ENCODE measurements around the gene CABP7.

Gene CABP7

DNA sequence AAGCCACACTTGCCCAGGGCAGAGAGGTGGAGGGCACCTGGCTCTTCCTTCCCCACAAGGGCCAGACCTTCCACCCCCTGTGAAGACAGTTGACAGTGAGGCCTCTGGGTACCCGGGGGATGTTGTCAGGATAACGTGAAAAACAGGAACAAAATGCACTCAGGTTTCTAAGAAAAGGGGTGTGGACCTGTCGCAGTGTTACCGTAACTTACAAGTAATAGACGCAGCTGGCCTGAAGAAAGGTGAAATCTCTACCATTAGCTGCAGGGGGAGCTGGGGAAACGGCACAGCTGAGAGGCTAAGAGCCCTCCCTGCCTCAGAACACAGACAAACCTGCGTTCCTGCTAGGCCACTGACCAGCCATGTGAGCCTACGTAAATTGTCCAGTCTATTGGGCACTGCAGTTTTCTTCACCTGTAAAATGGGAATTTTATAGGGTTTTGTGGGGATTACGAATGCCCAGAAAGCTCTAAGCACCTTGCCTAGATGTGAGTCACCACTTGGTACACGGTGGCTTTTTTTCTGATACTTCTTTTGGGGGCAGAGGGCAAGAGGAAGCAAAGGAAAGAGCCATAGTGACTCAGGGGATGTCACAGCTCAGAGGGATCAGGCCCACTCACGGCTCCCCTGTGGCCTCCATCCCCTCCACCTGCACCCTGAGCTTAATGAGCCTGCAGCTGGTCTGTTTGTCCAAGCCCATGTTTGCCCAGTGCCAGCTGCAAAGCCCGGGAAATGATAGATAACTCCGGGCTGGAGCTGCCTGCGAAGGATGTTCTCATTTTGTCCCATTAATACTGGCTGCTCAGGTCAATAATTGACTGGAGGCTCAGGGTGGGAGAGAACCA lies 18.4 kb upstream of the CABP7 start:
- in situ Hi-C loops (cut with HindIII; ENCODE audit: low sequenced_read_pairs): no loop called here

DNA sequence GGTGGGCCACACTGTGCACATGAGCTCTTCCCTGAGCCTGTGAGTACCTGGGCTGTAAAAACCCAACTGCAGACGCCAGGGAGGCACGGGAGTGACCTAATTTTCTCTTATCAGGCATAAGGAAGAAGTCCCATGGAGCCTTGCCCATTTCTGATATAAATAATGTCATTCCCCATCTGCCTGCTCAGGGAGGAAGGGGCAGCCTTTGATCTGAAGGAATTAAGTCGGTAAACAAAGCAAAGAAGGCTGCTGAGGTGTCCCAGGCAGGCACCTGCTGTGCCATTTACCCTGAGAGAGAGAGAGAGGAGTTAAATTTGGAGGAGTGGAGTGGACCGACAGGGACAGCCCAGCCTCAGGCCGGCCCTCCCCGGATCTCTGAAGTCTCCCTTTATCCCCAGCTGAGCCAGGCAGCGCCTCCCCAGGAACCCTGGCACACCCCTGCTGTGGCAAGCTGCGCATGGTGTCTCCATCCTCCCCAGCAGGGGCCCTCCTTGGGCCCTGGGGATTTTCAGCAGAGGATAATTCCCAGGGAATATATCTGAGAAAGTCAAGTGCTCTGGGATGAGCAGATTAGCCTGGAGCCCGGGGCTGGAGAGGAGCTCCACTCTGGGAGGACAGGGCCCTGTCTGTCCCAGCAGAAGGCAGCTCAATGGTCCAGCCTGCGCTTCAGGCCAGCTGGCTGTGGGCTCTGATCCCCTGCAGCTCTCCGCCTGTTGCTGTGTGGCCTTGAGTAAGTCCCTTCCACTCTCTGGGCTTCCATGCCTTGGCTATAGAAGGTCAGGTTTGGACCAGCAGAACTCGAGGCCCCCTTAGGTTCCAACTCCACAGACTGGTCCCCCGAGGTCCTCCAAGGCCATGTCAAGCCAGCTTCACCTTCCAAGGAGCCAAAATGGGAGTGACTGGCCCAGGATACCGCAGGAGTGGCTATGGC lies 17.5 kb upstream of the CABP7 start:
- in situ Hi-C loops (cut with HindIII; ENCODE audit: low sequenced_read_pairs): no loop called here

DNA sequence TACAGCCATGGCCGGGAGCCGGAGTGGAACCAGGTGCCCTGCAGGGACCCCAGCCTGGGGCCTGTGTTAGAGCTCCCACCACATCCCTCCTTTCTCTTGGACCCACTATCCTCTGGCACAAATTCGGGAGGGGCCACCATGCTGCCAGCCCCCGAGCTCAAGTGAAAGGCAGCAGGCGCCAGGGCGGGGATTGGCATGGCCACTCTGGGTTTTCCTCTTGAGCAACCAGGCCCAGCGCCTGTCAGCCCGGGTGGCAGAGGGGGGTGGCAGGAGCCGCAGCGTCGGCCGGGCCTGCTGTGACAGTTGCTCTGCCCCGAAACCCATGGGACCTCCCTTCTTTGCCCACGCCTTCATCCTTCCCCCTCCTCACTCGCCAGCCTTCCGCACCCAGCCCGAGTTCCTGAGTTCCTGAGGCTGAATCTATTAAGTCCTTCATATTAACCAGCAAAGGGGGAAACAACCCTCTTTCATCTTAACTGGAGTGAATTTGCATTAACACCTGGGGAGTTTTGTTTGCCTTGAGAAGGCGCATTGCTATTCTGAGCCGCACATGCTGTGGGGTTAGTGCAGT lies 16.8 kb upstream of the CABP7 start:
- in situ Hi-C loops (cut with HindIII; ENCODE audit: low sequenced_read_pairs): no loop called here

DNA sequence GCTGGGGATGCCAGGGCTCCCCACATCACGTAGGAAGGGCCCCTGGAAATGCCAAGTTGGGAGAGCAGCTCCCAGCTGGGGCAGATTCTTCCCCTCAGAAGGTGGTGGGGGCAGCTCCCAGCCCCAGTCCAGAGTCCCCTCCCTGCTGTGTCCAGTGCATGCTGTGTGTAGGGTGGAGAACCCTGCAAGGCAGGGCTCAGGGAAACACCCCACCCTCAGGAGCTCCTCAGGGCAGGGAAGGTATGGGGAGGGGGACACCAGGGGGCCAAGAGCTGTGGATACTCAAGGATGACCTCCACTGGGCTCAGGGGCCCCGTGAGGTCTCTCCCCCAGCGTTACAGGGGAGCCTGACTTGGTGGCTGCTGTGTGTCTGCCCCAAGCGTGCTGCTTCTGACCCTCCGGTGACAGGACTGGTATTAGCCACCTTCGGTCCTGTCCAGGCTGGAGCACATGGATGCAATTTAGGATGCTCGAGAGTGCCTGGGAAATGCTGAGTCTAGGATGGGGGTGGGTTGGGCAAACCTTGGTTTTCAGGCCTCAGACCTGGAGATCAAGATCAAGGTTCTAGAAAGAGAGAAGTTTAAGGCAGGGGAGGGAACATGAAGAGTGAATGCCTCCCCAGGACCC lies 16.1 kb upstream of the CABP7 start:
- in situ Hi-C loops (cut with HindIII; ENCODE audit: low sequenced_read_pairs): no loop called here

- in situ Hi-C loops (cut with HindIII; ENCODE audit: low sequenced_read_pairs): no loop called here
Observed at GRCh38 chr22:29704528-29705285, 15.1 kb upstream of the CABP7 start.

GRCh38 chr22:29705651-29706050 lies 14.2 kb upstream of the CABP7 start:
- in situ Hi-C loops (cut with HindIII; ENCODE audit: low sequenced_read_pairs): no loop called here

DNA sequence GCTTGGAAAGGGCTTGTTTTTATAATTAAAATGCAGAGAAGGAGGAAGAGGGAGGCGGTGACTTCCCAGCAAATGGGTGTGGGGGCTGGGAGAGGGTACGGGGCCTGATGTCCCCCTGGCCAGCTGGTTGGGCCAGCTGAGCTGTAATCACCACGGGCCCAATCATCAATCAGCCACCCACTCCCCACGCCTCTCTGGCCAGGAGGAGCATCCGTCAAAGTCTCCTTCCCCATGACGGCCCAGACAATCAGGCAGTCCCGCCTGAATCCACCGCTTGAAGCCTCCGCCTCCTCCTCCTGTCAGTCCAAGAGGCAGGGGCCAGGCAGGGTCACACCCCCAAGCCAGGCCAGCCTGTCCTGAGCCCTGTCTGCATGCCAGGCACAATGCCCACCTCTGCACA lies 13.3 kb upstream of the CABP7 start:
- in situ Hi-C loops (cut with HindIII; ENCODE audit: low sequenced_read_pairs): no loop called here

DNA sequence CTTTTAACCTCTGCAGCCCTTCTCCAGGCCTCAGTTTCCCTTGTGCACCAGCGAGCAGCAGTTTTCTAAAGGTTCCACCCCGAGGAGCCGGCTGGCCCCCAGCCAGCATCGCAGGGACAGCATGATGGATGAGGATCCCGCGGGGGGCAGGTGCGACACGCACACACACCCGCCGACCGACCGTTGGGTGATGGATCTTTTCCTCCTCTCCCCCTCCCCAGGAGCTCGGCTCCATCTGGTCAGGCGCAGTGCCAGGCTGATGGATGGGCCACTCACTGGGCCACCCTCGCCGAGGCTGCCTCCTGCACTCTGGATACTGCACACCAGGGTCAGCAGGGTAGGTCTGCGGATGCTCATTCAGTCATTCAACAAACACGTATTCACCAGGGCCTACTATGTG lies 12.8 kb upstream of the CABP7 start:
- in situ Hi-C loops (cut with HindIII; ENCODE audit: low sequenced_read_pairs): no loop called here

- in situ Hi-C loops (cut with HindIII; ENCODE audit: low sequenced_read_pairs): no loop called here
Observed at GRCh38 chr22:29707471-29707870, 12.3 kb upstream of the CABP7 start.

DNA sequence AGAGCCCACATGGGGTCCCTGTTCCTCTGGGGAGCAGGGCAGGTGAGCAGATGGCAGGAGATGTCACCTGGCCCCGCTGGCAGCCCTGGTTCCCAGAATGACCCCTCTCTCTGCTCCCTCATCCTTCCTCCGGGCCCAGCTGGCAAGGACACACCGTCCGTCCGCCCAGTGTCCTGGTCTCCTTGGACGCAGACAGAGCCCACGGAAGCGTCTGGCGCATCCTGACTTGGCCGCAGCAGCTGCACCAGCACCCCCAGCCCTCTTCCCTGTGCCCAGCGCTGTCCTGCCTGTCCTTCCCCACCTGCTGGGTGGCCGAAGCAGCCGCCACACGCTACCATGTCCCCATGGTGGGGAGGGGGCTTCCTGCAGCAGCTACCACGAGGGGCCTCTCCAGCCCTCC lies 9.6 kb upstream of the CABP7 start:
- in situ Hi-C loops (cut with HindIII; ENCODE audit: low sequenced_read_pairs): no loop called here

GRCh38 chr22:29710922-29711593 lies 8.7 kb upstream of the CABP7 start:
- in situ Hi-C loops (cut with HindIII; ENCODE audit: low sequenced_read_pairs): no loop called here

GRCh38 chr22:29712119-29712518 lies 7.7 kb upstream of the CABP7 start:
- in situ Hi-C loops (cut with HindIII; ENCODE audit: low sequenced_read_pairs): no loop called here

- in situ Hi-C loops (cut with HindIII; ENCODE audit: low sequenced_read_pairs): no loop called here
Observed at GRCh38 chr22:29713156-29713727, 6.6 kb upstream of the CABP7 start.

- in situ Hi-C loops (cut with HindIII; ENCODE audit: low sequenced_read_pairs): no loop called here
Observed at GRCh38 chr22:29715240-29715639, 4.6 kb upstream of the CABP7 start.

GRCh38 chr22:29715705-29716104 lies 4.1 kb upstream of the CABP7 start:
- in situ Hi-C loops (cut with HindIII; ENCODE audit: low sequenced_read_pairs): no loop called here

DNA sequence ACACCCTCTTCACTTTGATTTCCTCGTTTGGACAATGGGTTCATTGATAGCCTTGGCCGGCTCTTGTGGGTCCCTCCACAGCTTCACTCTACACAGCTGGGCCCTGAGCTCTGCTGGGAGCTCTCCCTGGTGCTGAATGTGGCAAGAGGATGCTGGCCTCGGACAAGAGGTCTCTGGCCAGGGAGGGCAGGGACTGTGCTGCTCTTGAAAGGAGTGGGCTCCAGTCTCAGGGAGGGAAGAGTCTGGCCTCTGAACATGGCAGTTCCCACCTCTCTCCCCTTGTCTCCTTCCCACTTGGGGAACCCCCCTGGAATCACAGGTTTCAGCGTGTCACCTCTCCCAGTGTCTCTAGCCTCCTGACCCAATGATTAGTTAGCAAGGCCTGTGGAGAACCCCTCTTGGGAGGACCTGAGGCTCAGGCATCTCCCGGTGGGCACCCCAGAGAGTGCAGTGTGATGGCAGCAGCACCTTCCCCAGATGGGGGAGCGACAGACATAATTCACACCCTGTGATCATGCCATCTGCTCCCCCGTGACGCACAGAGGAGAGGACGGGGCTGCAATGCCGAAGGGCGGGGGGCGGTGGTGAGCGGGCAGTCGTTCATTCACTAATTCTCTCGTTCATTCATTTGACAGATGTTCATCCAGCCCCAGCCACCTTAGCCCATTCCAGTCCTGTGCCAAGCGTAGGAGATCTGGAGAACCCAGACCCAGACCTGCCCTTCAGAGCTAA lies 2.8 kb upstream of the CABP7 start:
- in situ Hi-C loops (cut with HindIII; ENCODE audit: low sequenced_read_pairs): no loop called here

GRCh38 chr22:29717789-29718188 lies 2.0 kb upstream of the CABP7 start:
- in situ Hi-C loops (cut with HindIII; ENCODE audit: low sequenced_read_pairs): no loop called here

- in situ Hi-C loops (cut with HindIII; ENCODE audit: low sequenced_read_pairs): no loop called here
Observed at GRCh38 chr22:29718949-29719898, 579 bp upstream of the CABP7 start.
